Adipocyte (in vitro differentiated cells): Measurements from ENCODE around the gene ELK1.

Experiments used
- DNase-seq: peaks from one replicate; pipeline ENCODE4 v3.0.0-alpha.2; 2015; ENCODE audit warnings: low read depth
- H3K27me3 ChIP-seq: replicated peaks from 2 replicates; pipeline ENCODE4 v1.7.0; 2013; ENCODE audit warnings: mild to moderate bottlenecking, low read length, moderate library complexity; ENCODE audit not compliant: control insufficient read depth, insufficient read depth
- H3K36me3 ChIP-seq: 2 replicates; pipeline ENCODE4 v1.7.0; 2013; ENCODE audit warnings: low read length, mild to moderate bottlenecking, moderate library complexity; ENCODE audit not compliant: control insufficient read depth, insufficient read depth, severe bottlenecking
- H3K4me1 ChIP-seq: 2 replicates; pipeline ENCODE4 v1.7.0; 2013; ENCODE audit warnings: mild to moderate bottlenecking, low read length, moderate library complexity; ENCODE audit not compliant: control insufficient read depth, insufficient read depth
- H3K4me3 ChIP-seq: 2 replicates; pipeline ENCODE4 v1.7.0; 2013; ENCODE audit warnings: mild to moderate bottlenecking, low read length, moderate library complexity
- H3K9ac ChIP-seq: 2 replicates; pipeline ENCODE4 v1.7.0; 2013; ENCODE audit warnings: mild to moderate bottlenecking, low read length, moderate library complexity
- H3K9me3 ChIP-seq: 2 replicates; pipeline ENCODE4 v1.7.0; 2013; ENCODE audit warnings: mild to moderate bottlenecking, low read length, moderate library complexity; ENCODE audit not compliant: control insufficient read depth

The ELK1 gene

GRCh38 chrX:47587091-47587891 is 63.1 kb downstream of the ELK1 start:
- peaks cover 23% of the 10 kb centered on the region for H3K4me1 ChIP-seq
- DNase-seq, result no peak
- no peak overlapping the region for H3K9ac ChIP-seq
- no peak overlapping the region for H3K4me3 ChIP-seq
- H3K9me3 ChIP-seq, result no peaks in the 10 kb centered on the region
- no peaks in the 10 kb centered on the region for H3K27me3 ChIP-seq
- H3K36me3 ChIP-seq, result peaks cover 11% of the 10 kb centered on the region

GRCh38 chrX:47586043-47586787 is 64.1 kb downstream of the ELK1 start:
- peaks cover 26% of the 10 kb centered on the region for H3K4me1 ChIP-seq
- no peak overlapping the region for H3K4me3 ChIP-seq
- H3K9ac ChIP-seq, result no peak overlapping the region
- no peak for DNase-seq
- H3K36me3 ChIP-seq, result peaks cover 11% of the 10 kb centered on the region
- H3K27me3 ChIP-seq, result no peaks in the 10 kb centered on the region
- H3K9me3 ChIP-seq, result no peaks in the 10 kb centered on the region
